ENCODE results near the gene TTF2. TPM values are rescaled to one million over a fixed set of nuclear protein-coding genes. Genes with fewer than 3 reads are reported as not detected.
A peak's percentile ranks its signal among the peaks of the same experiment; 100 is the strongest.

Gene TTF2
- total RNA-seq, 2 experiments from 2014 or later, result 126 to 127 TPM

GRCh38 chr1:117049857-117050256 is 10.3 kb upstream of the TTF2 start:
- Mint-ChIP-seq H3K9me3 (no peaks in the 10 kb centered on the region), H3K4me1 (ENCODE audit: low read depth) (peaks cover 52% of the 10 kb centered on the region), H3K36me3 (ENCODE audit: low read depth) (peaks cover 35% of the 10 kb centered on the region), H3K4me3 (no peak overlapping the region), H3K27ac (peak overlapping the region; percentile 83), H3K27me3 (no peaks in the 10 kb centered on the region)
- DNase-seq, result no peak
- intact Hi-C loops (cut with micrococcal nuclease), result no loop called here
- CTCF ChIA-PET, result interaction anchor here (1.0 to 2.0 kb wide), 2 partner anchors 280 to 475 kb away, joined by 3 to 5 read pairs; no protein-coding TSS in a partner anchor
- no peak for ATAC-seq
- TF ChIP-seq CTCF (IDR thresholded peaks at IDR 0.05), result no peak
- POLR2A ChIA-PET, result interaction anchor here (1.0 to 2.0 kb wide), 3 partner anchors 10 to 63 kb away, joined by 4 to 9 read pairs (median 4); partner anchors contain the start of gene TTF2

GRCh38 chr1:117051224-117052064 is 8.7 kb upstream of the TTF2 start:
- H3K27me3 Mint-ChIP-seq, result no peaks in the 10 kb centered on the region
- H3K4me3 Mint-ChIP-seq, result peak overlapping the region; percentile 68
- no peak for TF ChIP-seq CTCF (IDR thresholded peaks at IDR 0.05)
- H3K9me3 Mint-ChIP-seq, result no peaks in the 10 kb centered on the region
- CTCF ChIA-PET, result interaction anchor here (1.2 to 2.2 kb wide), 4 partner anchors 116 to 477 kb away, joined by 5 to 7 read pairs (median 6); no protein-coding TSS in a partner anchor
- ATAC-seq, result peak; percentile 74
- POLR2A ChIA-PET, result interaction anchor here (1.1 to 2.1 kb wide), 2 partner anchors 8 to 313 kb away, joined by 8 to 9 read pairs; partner anchors contain the start of gene TTF2
- peak overlapping the region; percentile 90 for H3K27ac Mint-ChIP-seq
- intact Hi-C loops (cut with micrococcal nuclease), result no loop called here
- peaks cover 58% of the 10 kb centered on the region for H3K4me1 Mint-ChIP-seq (ENCODE audit: low read depth)
- H3K36me3 Mint-ChIP-seq (ENCODE audit: low read depth), result peaks cover 40% of the 10 kb centered on the region
- DNase-seq, result peak; percentile 73

GRCh38 chr1:117054068-117054467 is 6.1 kb upstream of the TTF2 start:
- Mint-ChIP-seq H3K27me3 (no peaks in the 10 kb centered on the region), H3K4me1 (ENCODE audit: low read depth) (peaks cover 54% of the 10 kb centered on the region), H3K4me3 (no peak overlapping the region), H3K9me3 (no peaks in the 10 kb centered on the region), H3K27ac (no peak overlapping the region), H3K36me3 (ENCODE audit: low read depth) (peaks cover 23% of the 10 kb centered on the region)
- DNase-seq (no peak), ATAC-seq (no peak)
- intact Hi-C loops (cut with micrococcal nuclease), result loop anchor here (2.0 kb wide), 1 partner anchor 479 kb away; no protein-coding TSS in a partner anchor
- ChIA-PET POLR2A (interaction anchor here (0.8 kb wide), 1 partner anchor 316 kb away, joined by 4 read pairs; no protein-coding TSS in a partner anchor), CTCF (interaction anchor here (0.7 to 1.1 kb wide), 2 partner anchors 139 to 329 kb away, joined by 3 read pairs; no protein-coding TSS in a partner anchor)
- no peak for TF ChIP-seq CTCF (IDR thresholded peaks at IDR 0.05)

- Mint-ChIP-seq H3K9me3 (no peaks in the 10 kb centered on the region), H3K36me3 (ENCODE audit: low read depth) (peaks cover 41% of the 10 kb centered on the region), H3K27me3 (no peaks in the 10 kb centered on the region), H3K4me1 (ENCODE audit: low read depth) (peaks cover 46% of the 10 kb centered on the region), H3K4me3 (no peak overlapping the region), H3K27ac (no peak overlapping the region)
- ChIA-PET CTCF (interaction anchor here (0.7 to 4.3 kb wide), 7 partner anchors 34 to 484 kb away, joined by 3 to 39 read pairs (median 5); no protein-coding TSS in a partner anchor), POLR2A (interaction anchor here (0.9 to 7.3 kb wide), 10 partner anchors 11 to 576 kb away, joined by 3 to 108 read pairs (median 11); partner anchors contain the start of gene CD2)
- intact Hi-C loops (cut with micrococcal nuclease), result loop anchor here (5.0 kb wide), 3 partner anchors 57 to 242 kb away; partner anchors contain the start of gene CD101
- no peak for TF ChIP-seq CTCF (IDR thresholded peaks at IDR 0.05)
- DNase-seq, result no peak
- ATAC-seq, result no peak
These were observed 1.3 kb upstream of the TTF2 start for GRCh38 chr1:117058810-117059209.
